Glutamatergic neuron (in vitro differentiated cells): ENCODE results near the gene ZNF716. TPM values are rescaled to one million over a fixed set of nuclear protein-coding genes. Genes with fewer than 3 reads are reported as not detected.
"Not testable (repeated sequence)": the region's sequence is repeated elsewhere in the genome, so short reads cannot be mapped to it uniquely, and the experiment has no call there.

Experiments
- DNase-seq: peaks from one replicate; pipeline ENCODE4 v3.0.0; 2022
- H3K27ac Mint-ChIP-seq: one replicate; pipeline ENCODE4 v1.8.0; 2020; ENCODE audit warnings: mild to moderate bottlenecking, mixed read lengths, inconsistent platforms; ENCODE audit not compliant: unreplicated experiment
- H3K27me3 Mint-ChIP-seq: one replicate; pipeline ENCODE4 v1.8.0; 2020; ENCODE audit warnings: mild to moderate bottlenecking, moderate library complexity, mixed read lengths, inconsistent platforms; ENCODE audit not compliant: unreplicated experiment
- H3K36me3 Mint-ChIP-seq: one replicate; pipeline ENCODE4 v1.8.0; 2020; ENCODE audit warnings: mild to moderate bottlenecking, mixed read lengths, inconsistent platforms; ENCODE audit not compliant: unreplicated experiment
- H3K4me1 Mint-ChIP-seq: one replicate; pipeline ENCODE4 v1.8.0; 2020; ENCODE audit warnings: mild to moderate bottlenecking, low read depth, mixed read lengths, inconsistent platforms; ENCODE audit not compliant: unreplicated experiment
- H3K4me3 Mint-ChIP-seq: one replicate; pipeline ENCODE4 v1.8.0; 2020; ENCODE audit warnings: mild to moderate bottlenecking, mixed read lengths, inconsistent platforms; ENCODE audit not compliant: unreplicated experiment
- H3K9me3 Mint-ChIP-seq: one replicate; pipeline ENCODE4 v1.8.0; 2020; ENCODE audit warnings: mild to moderate bottlenecking, moderate library complexity, mixed read lengths, inconsistent platforms; ENCODE audit not compliant: unreplicated experiment
- total RNA-seq: library from RNA; stranded (reverse); fragmentation: NEBNext Ultra II Directional; extraction: Animal tissue kit (Norgen Biotek cat#: 25700); gene quantifications from one replicate; pipeline ENCODE4 v1.2.1, GENCODE V29; 2021; ENCODE audit not compliant: unreplicated experiment
- TF ChIP-seq, protein P1 (sequence below): fragments of 200-600 bp; sonication (generic); IDR thresholded peaks from one replicate; pipeline ENCODE4 v1.5.0; 2021; ENCODE audit not compliant: partially characterized antibody, unreplicated experiment

Gene ZNF716
- total RNA-seq, 1 donor from 2014 or later = not detected

DNA sequence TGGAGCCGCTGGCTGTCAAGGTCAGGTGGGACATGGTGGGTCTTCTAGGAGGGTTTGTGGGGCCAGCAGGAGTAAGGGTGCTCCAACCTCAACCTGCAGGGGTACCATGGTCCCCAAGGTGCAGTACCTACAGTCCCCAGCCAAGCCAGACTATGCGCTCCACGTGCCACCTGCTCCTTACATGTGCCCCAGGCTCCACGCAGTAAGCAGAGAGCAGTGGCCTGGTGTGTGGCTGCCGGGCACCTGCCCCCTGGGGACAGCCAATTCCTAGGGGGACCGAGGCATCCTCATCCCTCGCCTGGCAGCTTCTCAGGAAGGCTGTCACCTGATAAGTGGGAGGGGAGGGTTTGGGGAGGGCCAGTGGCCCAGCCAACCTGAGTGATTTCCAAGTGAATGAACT is 11.7 kb upstream of the ZNF716 start:
- Mint-ChIP-seq H3K27me3 (peaks cover 1% of the 10 kb centered on the region), H3K36me3 (peaks cover 5% of the 10 kb centered on the region), H3K9me3 (peaks cover 19% of the 10 kb centered on the region), H3K27ac (no peak overlapping the region), H3K4me1 (no peaks in the 10 kb centered on the region), H3K4me3 (no peak overlapping the region)
- no peak for DNase-seq
- TF ChIP-seq, protein P1, sequence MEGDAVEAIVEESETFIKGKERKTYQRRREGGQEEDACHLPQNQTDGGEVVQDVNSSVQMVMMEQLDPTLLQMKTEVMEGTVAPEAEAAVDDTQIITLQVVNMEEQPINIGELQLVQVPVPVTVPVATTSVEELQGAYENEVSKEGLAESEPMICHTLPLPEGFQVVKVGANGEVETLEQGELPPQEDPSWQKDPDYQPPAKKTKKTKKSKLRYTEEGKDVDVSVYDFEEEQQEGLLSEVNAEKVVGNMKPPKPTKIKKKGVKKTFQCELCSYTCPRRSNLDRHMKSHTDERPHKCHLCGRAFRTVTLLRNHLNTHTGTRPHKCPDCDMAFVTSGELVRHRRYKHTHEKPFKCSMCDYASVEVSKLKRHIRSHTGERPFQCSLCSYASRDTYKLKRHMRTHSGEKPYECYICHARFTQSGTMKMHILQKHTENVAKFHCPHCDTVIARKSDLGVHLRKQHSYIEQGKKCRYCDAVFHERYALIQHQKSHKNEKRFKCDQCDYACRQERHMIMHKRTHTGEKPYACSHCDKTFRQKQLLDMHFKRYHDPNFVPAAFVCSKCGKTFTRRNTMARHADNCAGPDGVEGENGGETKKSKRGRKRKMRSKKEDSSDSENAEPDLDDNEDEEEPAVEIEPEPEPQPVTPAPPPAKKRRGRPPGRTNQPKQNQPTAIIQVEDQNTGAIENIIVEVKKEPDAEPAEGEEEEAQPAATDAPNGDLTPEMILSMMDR = no peak

DNA sequence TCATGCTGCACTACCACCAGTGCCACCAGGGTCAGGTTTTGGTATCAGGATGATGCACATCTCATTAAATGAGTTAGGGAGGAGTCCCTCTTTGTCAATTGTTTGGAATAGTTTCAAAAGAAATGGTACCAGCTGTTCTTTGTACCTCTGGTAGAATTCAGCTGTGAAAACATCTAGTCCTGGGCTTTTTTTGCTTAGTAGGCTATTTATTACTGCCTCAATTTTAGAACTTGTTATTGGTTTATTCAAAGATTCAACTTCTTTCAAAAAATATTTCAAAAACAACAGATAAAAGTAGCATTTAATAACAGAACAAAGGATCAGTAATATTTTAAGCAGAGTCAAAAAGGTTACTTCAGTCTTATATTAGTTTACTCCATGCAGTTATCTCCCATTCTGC is 6.4 kb upstream of the ZNF716 start:
- Mint-ChIP-seq H3K9me3 (peaks cover 17% of the 10 kb centered on the region), H3K27ac (no peak overlapping the region)

DNA sequence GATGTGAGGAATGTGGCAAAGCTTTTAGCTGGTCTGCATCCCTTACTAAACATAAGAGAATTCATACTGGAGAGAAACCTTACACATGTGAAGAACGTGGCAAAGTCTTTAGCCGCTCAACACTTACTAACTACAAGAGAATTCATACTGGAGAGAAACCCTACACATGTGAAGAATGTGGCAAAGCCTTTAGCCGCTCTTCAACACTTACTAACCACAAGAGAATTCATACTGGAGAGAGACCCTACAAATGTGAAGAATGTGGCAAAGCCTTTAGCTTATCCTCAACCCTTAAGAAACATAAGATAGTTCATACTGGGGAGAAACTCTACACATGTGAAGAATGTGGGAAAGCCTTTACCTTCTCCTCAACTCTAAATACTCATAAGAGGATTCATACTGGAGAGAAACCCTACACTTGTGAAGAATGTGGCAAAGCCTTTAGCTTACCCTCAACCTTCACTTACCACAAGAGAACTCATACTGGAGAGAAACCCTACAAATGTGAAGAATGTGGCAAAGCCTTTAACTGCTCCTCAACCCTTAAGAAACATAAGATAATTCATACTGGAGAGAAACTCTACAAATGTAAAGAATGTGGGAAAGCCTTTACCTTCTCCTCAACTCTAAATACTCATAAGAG is 19.3 kb downstream of the ZNF716 start:
- not testable (repeated sequence) for H3K27me3 Mint-ChIP-seq, H3K27ac Mint-ChIP-seq, DNase-seq, H3K4me3 Mint-ChIP-seq, H3K4me1 Mint-ChIP-seq
- peaks cover 12% of the 10 kb centered on the region for H3K36me3 Mint-ChIP-seq
- peaks cover 14% of the 10 kb centered on the region for H3K9me3 Mint-ChIP-seq

More for the DNA sequence above, 6.4 kb upstream of the ZNF716 start:
- Mint-ChIP-seq H3K27me3 (peaks cover 1% of the 10 kb centered on the region), H3K36me3 (peaks cover 5% of the 10 kb centered on the region), H3K4me1 (no peaks in the 10 kb centered on the region), H3K4me3 (no peak overlapping the region)
- no peak for DNase-seq
- TF ChIP-seq, protein P1 = no peak

DNA sequence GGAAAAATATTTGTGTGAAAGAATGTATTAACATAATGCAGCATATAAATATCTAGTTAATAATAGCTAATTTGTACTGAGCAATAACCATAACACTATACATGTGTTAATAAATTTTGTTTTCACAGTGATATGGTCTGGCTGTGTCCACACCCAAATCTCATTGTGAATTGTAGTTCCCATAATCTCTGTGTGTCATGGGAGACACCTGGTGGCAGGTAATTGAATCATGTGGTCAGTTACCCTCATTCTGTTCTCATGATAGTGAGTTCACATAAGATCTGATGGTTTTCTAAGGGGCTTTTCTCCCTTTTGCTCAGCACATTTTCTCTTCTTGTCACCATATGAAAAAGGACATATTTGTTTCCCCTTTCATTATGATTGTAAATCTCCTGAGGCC is 30.3 kb downstream of the ZNF716 start:
- not testable (repeated sequence) for H3K27ac Mint-ChIP-seq, H3K4me3 Mint-ChIP-seq, H3K36me3 Mint-ChIP-seq, H3K4me1 Mint-ChIP-seq, DNase-seq, H3K9me3 Mint-ChIP-seq, H3K27me3 Mint-ChIP-seq

DNA sequence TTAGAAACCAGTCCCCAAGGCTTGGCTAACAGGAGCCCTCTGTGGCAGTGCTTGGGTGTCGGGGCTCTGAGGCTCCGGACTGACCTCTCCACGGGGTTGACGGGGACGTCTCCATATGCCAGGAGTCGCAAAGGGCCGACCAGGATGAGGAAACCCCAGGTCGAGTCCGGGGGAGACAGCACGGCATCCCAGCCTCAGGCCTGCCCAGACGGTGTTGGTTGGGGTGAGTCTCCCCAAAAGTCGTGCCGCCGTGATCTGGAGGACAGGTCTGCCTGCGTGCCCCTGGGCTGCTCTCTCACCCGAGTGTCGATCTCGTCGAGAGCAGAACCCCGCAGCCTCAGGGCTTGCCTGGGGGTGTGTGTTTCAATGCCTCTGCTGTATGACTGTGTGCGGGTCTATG is 35.0 kb downstream of the ZNF716 start:
- H3K36me3 Mint-ChIP-seq, H3K4me1 Mint-ChIP-seq, DNase-seq, H3K4me3 Mint-ChIP-seq, H3K27ac Mint-ChIP-seq, H3K27me3 Mint-ChIP-seq, H3K9me3 Mint-ChIP-seq: not testable (repeated sequence)

DNA sequence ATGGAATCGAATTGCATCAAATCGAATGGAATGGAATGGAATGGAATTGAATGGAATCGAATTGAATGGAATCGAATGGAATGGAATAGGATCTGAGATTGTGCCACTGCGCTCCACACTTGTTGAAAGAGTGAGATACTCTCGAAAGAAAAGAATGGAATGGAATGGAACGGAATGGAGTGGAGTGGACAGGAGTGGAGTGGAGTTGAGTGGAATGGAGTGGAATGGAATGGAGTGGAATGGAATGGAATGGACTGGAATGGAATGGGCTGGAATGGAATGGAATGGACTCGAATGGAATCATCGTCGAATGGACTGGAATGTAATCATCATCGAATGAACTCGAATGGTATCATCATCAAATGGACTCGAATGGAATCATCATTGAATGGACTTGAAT is 38.0 kb downstream of the ZNF716 start:
- Mint-ChIP-seq H3K27me3 (peaks cover 3% of the 10 kb centered on the region), H3K27ac (no peak overlapping the region), H3K4me1 (no peaks in the 10 kb centered on the region), H3K9me3 (peaks cover 8% of the 10 kb centered on the region), H3K4me3 (no peak overlapping the region), H3K36me3 (no peaks in the 10 kb centered on the region)
- no peak for DNase-seq
- TF ChIP-seq, protein P1 = no peak

DNA sequence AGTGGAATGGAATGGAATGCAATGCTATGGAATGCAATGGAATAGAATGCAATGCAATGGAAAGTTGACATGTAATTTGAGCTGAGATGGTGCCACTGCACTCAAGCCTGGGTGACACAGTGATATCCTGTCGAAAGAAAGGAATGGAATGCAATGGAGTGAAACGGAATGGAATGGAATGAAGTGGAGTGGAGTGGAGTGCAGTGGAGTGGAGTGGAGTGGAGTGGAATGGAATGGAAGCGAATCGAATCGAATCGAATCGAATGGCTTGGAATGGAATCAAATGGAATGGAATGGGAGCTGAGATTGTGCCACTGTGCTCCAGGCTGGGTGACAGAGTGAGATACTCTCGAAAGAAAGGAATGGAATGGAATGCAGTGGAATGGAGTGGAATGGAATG is 45.1 kb downstream of the ZNF716 start:
- H3K4me1 Mint-ChIP-seq, H3K27me3 Mint-ChIP-seq, H3K4me3 Mint-ChIP-seq, H3K9me3 Mint-ChIP-seq, H3K36me3 Mint-ChIP-seq, DNase-seq, H3K27ac Mint-ChIP-seq: not testable (repeated sequence)
